Lung (tissue), 12 donors: Measurements from ENCODE around the gene THSD7B. TPM values are rescaled to one million over a fixed set of nuclear protein-coding genes. Genes with fewer than 3 reads are reported as not detected.

Source experiments
- ATAC-seq: fragments of 200-7000 bp; cut with Tn5 transposase; one replicate; pipeline ENCODE4 v1.9.1; 2020; ENCODE audit warnings: moderate number of reproducible peaks; ENCODE audit not compliant: insufficient read depth, low FRiP score
- DNase-seq, 3 donors: peaks; one replicate each; pipeline ENCODE4 v3.0.0-alpha.2; 2013 to 2017
- H3K27ac ChIP-seq, 2 donors: one replicate each; pipeline ENCODE4 v1.5.1; 2013; ENCODE audit warnings: mild to moderate bottlenecking in 2 of 2, moderate library complexity in 2 of 2, control low read depth in 1 of 2, inconsistent platforms in 1 of 2, low read depth in 1 of 2, low read length in 1 of 2
- H3K27me3 ChIP-seq, 3 donors: one replicate each; pipeline ENCODE4 v1.5.1; 2013; ENCODE audit warnings: low read length in 2 of 3; ENCODE audit not compliant: control insufficient read depth in 3 of 3, insufficient read depth in 3 of 3
- H3K36me3 ChIP-seq, 4 donors: one replicate each; pipeline ENCODE4 v1.5.1; 2013; ENCODE audit warnings: low read length in 4 of 4, mild to moderate bottlenecking in 1 of 4, moderate library complexity in 1 of 4; ENCODE audit not compliant: control insufficient read depth in 4 of 4, insufficient read depth in 4 of 4
- H3K4me1 ChIP-seq, 5 donors: one replicate each; pipeline ENCODE4 v1.5.1; 2013; ENCODE audit warnings: low read length in 5 of 5, mild to moderate bottlenecking in 2 of 5, moderate library complexity in 1 of 5; ENCODE audit not compliant: control insufficient read depth in 5 of 5, insufficient read depth in 5 of 5
- H3K4me3 ChIP-seq: one replicate; pipeline ENCODE4 v1.5.1; 2013; ENCODE audit warnings: mild to moderate bottlenecking, control low read depth, moderate library complexity
- H3K9ac ChIP-seq, 2 donors: one replicate each; pipeline ENCODE4 v1.5.1; 2013; ENCODE audit warnings: low read length in 2 of 2, control low read depth in 1 of 2; ENCODE audit not compliant: insufficient read depth in 1 of 2
- H3K9me3 ChIP-seq, 4 donors: one replicate each; pipeline ENCODE4 v1.5.1; 2013; ENCODE audit warnings: low read length in 3 of 4, mild to moderate bottlenecking in 1 of 4, moderate library complexity in 1 of 4; ENCODE audit not compliant: control insufficient read depth in 4 of 4, insufficient read depth in 3 of 4
- CTCF ChIP-seq: IDR thresholded peaks from 2 replicates; pipeline ENCODE4 v1.5.1; 2012; ENCODE audit warnings: mild to moderate bottlenecking; ENCODE audit errors: control extremely low read depth, extremely low read depth
- WGBS, 2 donors: extraction: QIAGEN DNeasy Blood & Tissue Kit; methylation state at CpG; one replicate each; pipeline ENCODE4 v1.1.7; 2013; 5-methylcytosine and 5-hydroxymethylcytosine counted together
- polyA plus RNA-seq, 2 donors: library from polyadenylated mRNA; stranded (reverse); fragments of 200-250 nt; gene quantifications; one replicate each; pipeline ENCODE4 v1.2.1, GENCODE V29; 2013
- total RNA-seq, 2 donors: library from RNA; depleted of rRNA in 1 of 2; stranded (reverse); fragments of >200 nt in 1 of 2; gene quantifications; one replicate each; pipeline ENCODE4 v1.2.1, GENCODE V29; 2014 to 2021
- donor health status: control.
- donor health status: control.
- donor health status: Bipolar disorder and iron deficiency.
- donor health status: healthy.
- donor health status: DM: yes; HTN: yes; CAD: no.

Gene THSD7B
- total and polyA plus RNA-seq, 4 donors: 0.03 to 8.2 (median 0.14) TPM

- H3K4me3 ChIP-seq: no peak overlapping the region
- ATAC-seq (no peak), DNase-seq (no peak)
- no peak for TF ChIP-seq CTCF
- H3K9me3 ChIP-seq: peaks cover 0 to 2% (median 0%) of the 10 kb centered on the region in 4 donors
- H3K9ac ChIP-seq: no peak overlapping the region
- H3K4me1 ChIP-seq: no peaks in the 10 kb centered on the region
- no peaks in the 10 kb centered on the region for H3K27me3 ChIP-seq
- H3K27ac ChIP-seq: no peak overlapping the region
- no peaks in the 10 kb centered on the region for H3K36me3 ChIP-seq
- WGBS, 2 donors: 77 to 87% methylated on average over 4 of the region's 4 CpGs
Observed at GRCh38 chr2:137249463-137250130, 484.3 kb downstream of the THSD7B start.

- Histone ChIP-seq H3K27me3 (no peaks in the 10 kb centered on the region), H3K9ac (no peak overlapping the region), H3K27ac (no peak overlapping the region), H3K36me3 (no peaks in the 10 kb centered on the region), H3K9me3 (peaks cover 0 to 2% (median 0%) of the 10 kb centered on the region in 4 donors), H3K4me3 (no peak overlapping the region), H3K4me1 (no peaks in the 10 kb centered on the region)
- TF ChIP-seq CTCF: no peak
- WGBS, 2 donors: 85 to 93% methylated on average over 3 of the region's 3 CpGs
- ATAC-seq: no peak
- no peak for DNase-seq
Observed at GRCh38 chr2:137250401-137250800, 485.1 kb downstream of the THSD7B start.

- Histone ChIP-seq H3K9ac (no peak overlapping the region), H3K9me3 (peaks cover 0 to 2% (median 0%) of the 10 kb centered on the region in 4 donors), H3K4me3 (no peak overlapping the region), H3K27me3 (no peaks in the 10 kb centered on the region), H3K27ac (no peak overlapping the region), H3K36me3 (no peaks in the 10 kb centered on the region), H3K4me1 (no peaks in the 10 kb centered on the region)
- TF ChIP-seq CTCF: no peak
- ATAC-seq (no peak), DNase-seq (no peak)
- WGBS, 2 donors: 81 to 89% methylated on average over 3 of the region's 3 CpGs
Observed at GRCh38 chr2:137251045-137251444, 485.7 kb downstream of the THSD7B start.

GRCh38 chr2:137252934-137253333 lies 487.6 kb downstream of the THSD7B start:
- no peak overlapping the region for H3K4me3 ChIP-seq
- no peak overlapping the region for H3K9ac ChIP-seq
- H3K36me3 ChIP-seq: no peaks in the 10 kb centered on the region
- peaks cover 0 to 2% (median 0%) of the 10 kb centered on the region in 4 donors for H3K9me3 ChIP-seq
- H3K27ac ChIP-seq: no peak overlapping the region
- no peak for TF ChIP-seq CTCF
- DNase-seq (no peak), ATAC-seq (no peak)
- H3K27me3 ChIP-seq: no peaks in the 10 kb centered on the region
- H3K4me1 ChIP-seq: no peaks in the 10 kb centered on the region
